Liver (tissue), 9 donors: ENCODE results near the gene KIF7. TPM values are rescaled to one million over a fixed set of nuclear protein-coding genes. Genes with fewer than 3 reads are reported as not detected.

Experiments used
- DNase-seq: peaks from one replicate; pipeline ENCODE4 v3.0.0-alpha.2; 2017; ENCODE audit warnings: low spot score
- H3K27ac ChIP-seq, 2 donors: one replicate each; pipeline ENCODE4 v1.7.0; 2013; ENCODE audit warnings: inconsistent platforms in 2 of 2, low read length in 2 of 2, control low read depth in 1 of 2, low read depth in 1 of 2, mild to moderate bottlenecking in 1 of 2
- H3K27me3 ChIP-seq, 4 donors: one replicate each; pipeline versions ENCODE4 v1.6.1 to v1.7.0; 2013; ENCODE audit warnings: low read length in 3 of 4, inconsistent platforms in 1 of 4, mild to moderate bottlenecking in 1 of 4, moderate library complexity in 1 of 4; ENCODE audit not compliant: control insufficient read depth in 4 of 4, insufficient read depth in 4 of 4
- H3K36me3 ChIP-seq, 4 donors: one replicate each; pipeline versions ENCODE4 v1.6.1 to v1.7.0; 2013; ENCODE audit warnings: low read length in 3 of 4, mild to moderate bottlenecking in 3 of 4, low read depth in 1 of 4, moderate library complexity in 1 of 4; ENCODE audit not compliant: control insufficient read depth in 4 of 4, insufficient read depth in 3 of 4
- H3K4me1 ChIP-seq, 4 donors: one replicate each; pipeline versions ENCODE4 v1.6.1 to v1.7.0; 2013; ENCODE audit warnings: low read length in 3 of 4, mild to moderate bottlenecking in 3 of 4, moderate library complexity in 1 of 4; ENCODE audit not compliant: control insufficient read depth in 4 of 4, insufficient read depth in 4 of 4
- H3K4me3 ChIP-seq, 3 donors: one replicate each; pipeline versions ENCODE4 v1.6.1 to v1.7.0; 2013; ENCODE audit warnings: low read length in 3 of 3, control low read depth in 1 of 3, low read depth in 1 of 3, mild to moderate bottlenecking in 1 of 3
- H3K9ac ChIP-seq, 2 donors: one replicate each; pipeline ENCODE4 v1.7.0; 2013; ENCODE audit warnings: low read length in 2 of 2, mild to moderate bottlenecking in 2 of 2, moderate library complexity in 2 of 2, control low read depth in 1 of 2, low read depth in 1 of 2
- H3K9me3 ChIP-seq, 4 donors: one replicate each; pipeline versions ENCODE4 v1.6.1 to v1.7.0; 2013; ENCODE audit warnings: low read length in 3 of 4; ENCODE audit not compliant: control insufficient read depth in 4 of 4
- EGR1 ChIP-seq, 2 donors: IDR thresholded peaks; 2 replicates each; pipeline ENCODE4 v1.6.1; 2016 to 2018; ENCODE audit warnings: antibody characterized with exemption in 2 of 2, low read depth in 2 of 2
- FOXA1 ChIP-seq: IDR thresholded peaks from 2 replicates; pipeline ENCODE4 v1.6.1; 2016; ENCODE audit warnings: antibody characterized with exemption
- GABPA ChIP-seq, 2 donors: IDR thresholded peaks in 1 of 2; conservative IDR thresholded peaks in 1 of 2; 2 replicates each; pipeline ENCODE4 v1.6.1; 2016; ENCODE audit warnings: antibody characterized with exemption in 2 of 2, mild to moderate bottlenecking in 1 of 2, moderate library complexity in 1 of 2
- HNF4A ChIP-seq, 2 donors: conservative IDR thresholded peaks; 2 replicates each; pipeline ENCODE4 v1.6.1; 2016; ENCODE audit warnings: antibody characterized with exemption in 2 of 2, mild to moderate bottlenecking in 2 of 2
- HNF4G ChIP-seq: IDR thresholded peaks from 2 replicates; pipeline ENCODE4 v1.6.1; 2016; ENCODE audit warnings: antibody characterized with exemption
- RXRA ChIP-seq, 2 donors: IDR thresholded peaks; 2 replicates each; pipeline ENCODE4 v1.6.1; 2017 to 2018; ENCODE audit warnings: antibody characterized with exemption in 2 of 2, mild to moderate bottlenecking in 1 of 2
- TAF1 ChIP-seq: conservative IDR thresholded peaks from 2 replicates; pipeline ENCODE4 v1.6.1; 2016; ENCODE audit warnings: antibody characterized with exemption, mild to moderate bottlenecking
- YY1 ChIP-seq: IDR thresholded peaks from 2 replicates; pipeline ENCODE4 v1.6.1; 2016; ENCODE audit warnings: antibody characterized with exemption, mild to moderate bottlenecking
- WGBS: extraction: QIAGEN DNeasy Blood & Tissue Kit; methylation state at CpG from one replicate; pipeline ENCODE4 v1.1.7; 2013; 5-methylcytosine and 5-hydroxymethylcytosine counted together
- polyA plus RNA-seq, 2 donors: library from polyadenylated mRNA; stranded (reverse) in 1 of 2; unstranded in 1 of 2; fragments of 200-250 nt in 1 of 2; fragments of >200 nt in 1 of 2; fragmentation: Nextera tagmentation in 1 of 2; extraction: Ambion mirVana in 1 of 2; gene quantifications; one replicate each; pipeline versions ENCODE4 v1.2.1 to v1.2.3, GENCODE V29; 2013 to 2015
- total RNA-seq, 2 donors: library from RNA; depleted of rRNA; stranded (reverse); fragments of >200 nt; gene quantifications; one replicate each; pipeline ENCODE4 v1.2.3, GENCODE V29; 2014
- TF ChIP-seq, protein P1 (sequence below): IDR thresholded peaks from 2 replicates; pipeline ENCODE4 v1.6.1; 2016; ENCODE audit warnings: antibody characterized with exemption
- TF ChIP-seq, protein P2 (sequence below): IDR thresholded peaks from 2 replicates; pipeline ENCODE4 v1.6.1; 2016; ENCODE audit warnings: antibody characterized with exemption, mild to moderate bottlenecking
- TF ChIP-seq, protein P3 (sequence below): fragments of 150-350 bp; IDR thresholded peaks from 2 replicates; pipeline ENCODE4 v1.5.1; 2017; ENCODE audit warnings: improper control_type of control experiment, low read depth, low read length; ENCODE audit not compliant: missing input control
- donor health status: healthy.
- donor health status: healthy.
- donor health status: healthy.
- donor health status: healthy.
- donor health status: healthy.

KIF7 gene
- total and polyA plus RNA-seq, 4 donors, result 0.04 to 1.3 (median 0.72) TPM

DNA sequence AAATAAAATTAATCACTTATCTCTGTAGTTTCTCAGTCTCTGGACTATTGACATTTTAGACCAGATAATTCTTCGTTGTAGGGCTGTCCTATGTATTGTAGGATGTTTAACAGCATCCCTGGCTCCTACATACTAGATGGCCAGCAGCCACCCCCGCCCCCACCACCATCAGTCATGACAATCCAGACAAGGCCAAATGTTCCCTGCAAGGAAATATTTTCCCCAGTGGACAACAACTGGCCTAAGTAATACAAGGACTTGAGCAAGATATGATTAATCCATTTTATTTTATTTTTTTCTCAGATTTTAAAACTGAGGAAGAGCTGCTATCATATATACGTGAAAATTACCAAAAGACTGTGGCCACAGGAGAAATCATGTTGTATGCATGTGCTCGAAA is 56.2 kb downstream of the KIF7 start:
- DNase-seq, result no peak
- Histone ChIP-seq H3K27me3 (no peaks in the 10 kb centered on the region), H3K9ac (no peak overlapping the region), H3K27ac (no peak overlapping the region), H3K4me1 (no peaks in the 10 kb centered on the region), H3K36me3 (no peaks in the 10 kb centered on the region), H3K9me3 (no peaks in the 10 kb centered on the region), H3K4me3 (no peak overlapping the region)
- 96% methylated on average over 4 of the region's 4 CpGs for WGBS
- TF ChIP-seq, protein P1, sequence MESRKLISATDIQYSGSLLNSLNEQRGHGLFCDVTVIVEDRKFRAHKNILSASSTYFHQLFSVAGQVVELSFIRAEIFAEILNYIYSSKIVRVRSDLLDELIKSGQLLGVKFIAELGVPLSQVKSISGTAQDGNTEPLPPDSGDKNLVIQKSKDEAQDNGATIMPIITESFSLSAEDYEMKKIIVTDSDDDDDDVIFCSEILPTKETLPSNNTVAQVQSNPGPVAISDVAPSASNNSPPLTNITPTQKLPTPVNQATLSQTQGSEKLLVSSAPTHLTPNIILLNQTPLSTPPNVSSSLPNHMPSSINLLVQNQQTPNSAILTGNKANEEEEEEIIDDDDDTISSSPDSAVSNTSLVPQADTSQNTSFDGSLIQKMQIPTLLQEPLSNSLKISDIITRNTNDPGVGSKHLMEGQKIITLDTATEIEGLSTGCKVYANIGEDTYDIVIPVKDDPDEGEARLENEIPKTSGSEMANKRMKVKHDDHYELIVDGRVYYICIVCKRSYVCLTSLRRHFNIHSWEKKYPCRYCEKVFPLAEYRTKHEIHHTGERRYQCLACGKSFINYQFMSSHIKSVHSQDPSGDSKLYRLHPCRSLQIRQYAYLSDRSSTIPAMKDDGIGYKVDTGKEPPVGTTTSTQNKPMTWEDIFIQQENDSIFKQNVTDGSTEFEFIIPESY, result no peak

DNA sequence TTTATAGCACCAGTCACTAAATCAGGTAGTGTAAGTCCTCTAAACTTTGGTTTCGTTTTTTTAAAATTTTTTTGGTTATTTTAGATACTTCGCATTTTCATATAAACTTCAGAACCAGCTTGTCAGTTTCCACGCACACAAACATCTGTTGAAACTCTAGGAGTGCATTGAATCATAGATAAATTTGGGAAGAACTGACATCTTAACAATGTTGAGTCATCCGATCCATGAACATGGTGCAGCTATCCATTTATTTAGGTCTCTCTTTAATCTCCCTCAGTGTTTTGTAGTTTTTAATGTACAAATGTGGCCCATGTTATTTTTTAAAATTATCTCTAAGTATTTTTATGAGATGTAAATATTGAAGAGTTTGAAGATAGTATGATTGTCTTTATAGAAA is 62.2 kb downstream of the KIF7 start:
- TF ChIP-seq, protein P2, sequence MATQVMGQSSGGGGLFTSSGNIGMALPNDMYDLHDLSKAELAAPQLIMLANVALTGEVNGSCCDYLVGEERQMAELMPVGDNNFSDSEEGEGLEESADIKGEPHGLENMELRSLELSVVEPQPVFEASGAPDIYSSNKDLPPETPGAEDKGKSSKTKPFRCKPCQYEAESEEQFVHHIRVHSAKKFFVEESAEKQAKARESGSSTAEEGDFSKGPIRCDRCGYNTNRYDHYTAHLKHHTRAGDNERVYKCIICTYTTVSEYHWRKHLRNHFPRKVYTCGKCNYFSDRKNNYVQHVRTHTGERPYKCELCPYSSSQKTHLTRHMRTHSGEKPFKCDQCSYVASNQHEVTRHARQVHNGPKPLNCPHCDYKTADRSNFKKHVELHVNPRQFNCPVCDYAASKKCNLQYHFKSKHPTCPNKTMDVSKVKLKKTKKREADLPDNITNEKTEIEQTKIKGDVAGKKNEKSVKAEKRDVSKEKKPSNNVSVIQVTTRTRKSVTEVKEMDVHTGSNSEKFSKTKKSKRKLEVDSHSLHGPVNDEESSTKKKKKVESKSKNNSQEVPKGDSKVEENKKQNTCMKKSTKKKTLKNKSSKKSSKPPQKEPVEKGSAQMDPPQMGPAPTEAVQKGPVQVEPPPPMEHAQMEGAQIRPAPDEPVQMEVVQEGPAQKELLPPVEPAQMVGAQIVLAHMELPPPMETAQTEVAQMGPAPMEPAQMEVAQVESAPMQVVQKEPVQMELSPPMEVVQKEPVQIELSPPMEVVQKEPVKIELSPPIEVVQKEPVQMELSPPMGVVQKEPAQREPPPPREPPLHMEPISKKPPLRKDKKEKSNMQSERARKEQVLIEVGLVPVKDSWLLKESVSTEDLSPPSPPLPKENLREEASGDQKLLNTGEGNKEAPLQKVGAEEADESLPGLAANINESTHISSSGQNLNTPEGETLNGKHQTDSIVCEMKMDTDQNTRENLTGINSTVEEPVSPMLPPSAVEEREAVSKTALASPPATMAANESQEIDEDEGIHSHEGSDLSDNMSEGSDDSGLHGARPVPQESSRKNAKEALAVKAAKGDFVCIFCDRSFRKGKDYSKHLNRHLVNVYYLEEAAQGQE, result no peak
- TF ChIP-seq FOXA1 (no peak), HNF4A (conservative IDR thresholded peaks at IDR 0.05) (no peak)
- TF ChIP-seq, protein P3, sequence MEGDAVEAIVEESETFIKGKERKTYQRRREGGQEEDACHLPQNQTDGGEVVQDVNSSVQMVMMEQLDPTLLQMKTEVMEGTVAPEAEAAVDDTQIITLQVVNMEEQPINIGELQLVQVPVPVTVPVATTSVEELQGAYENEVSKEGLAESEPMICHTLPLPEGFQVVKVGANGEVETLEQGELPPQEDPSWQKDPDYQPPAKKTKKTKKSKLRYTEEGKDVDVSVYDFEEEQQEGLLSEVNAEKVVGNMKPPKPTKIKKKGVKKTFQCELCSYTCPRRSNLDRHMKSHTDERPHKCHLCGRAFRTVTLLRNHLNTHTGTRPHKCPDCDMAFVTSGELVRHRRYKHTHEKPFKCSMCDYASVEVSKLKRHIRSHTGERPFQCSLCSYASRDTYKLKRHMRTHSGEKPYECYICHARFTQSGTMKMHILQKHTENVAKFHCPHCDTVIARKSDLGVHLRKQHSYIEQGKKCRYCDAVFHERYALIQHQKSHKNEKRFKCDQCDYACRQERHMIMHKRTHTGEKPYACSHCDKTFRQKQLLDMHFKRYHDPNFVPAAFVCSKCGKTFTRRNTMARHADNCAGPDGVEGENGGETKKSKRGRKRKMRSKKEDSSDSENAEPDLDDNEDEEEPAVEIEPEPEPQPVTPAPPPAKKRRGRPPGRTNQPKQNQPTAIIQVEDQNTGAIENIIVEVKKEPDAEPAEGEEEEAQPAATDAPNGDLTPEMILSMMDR, result no peak
- Histone ChIP-seq H3K27me3 (no peaks in the 10 kb centered on the region), H3K36me3 (no peaks in the 10 kb centered on the region), H3K4me1 (no peaks in the 10 kb centered on the region), H3K27ac (no peak overlapping the region), H3K9ac (no peak overlapping the region), H3K4me3 (no peak overlapping the region), H3K9me3 (no peaks in the 10 kb centered on the region)
- DNase-seq, result no peak
- 97% methylated on average over 4 of the region's 4 CpGs for WGBS

DNA sequence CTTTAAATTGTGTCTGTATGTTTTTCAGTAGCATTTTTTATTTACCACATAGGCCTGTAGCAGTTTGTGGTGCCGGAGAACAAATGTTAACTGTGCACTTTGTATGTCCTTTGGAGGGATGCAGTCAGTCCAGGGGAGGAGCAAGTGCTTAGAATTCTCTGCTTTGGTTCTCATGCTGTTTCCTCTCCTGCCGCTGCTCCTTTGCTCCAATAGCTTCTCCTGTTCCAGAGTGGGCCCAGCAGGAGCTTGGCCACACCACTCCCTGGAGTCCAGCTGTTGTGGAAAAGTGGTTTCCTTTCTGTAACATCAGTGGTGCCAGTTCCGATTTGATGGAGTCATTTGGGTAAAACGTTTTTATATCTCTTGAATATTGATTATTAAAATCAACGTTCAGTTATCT is 63.4 kb downstream of the KIF7 start:
- H3K4me1 ChIP-seq, result no peaks in the 10 kb centered on the region
- DNase-seq, result no peak
- H3K9me3 ChIP-seq, result no peaks in the 10 kb centered on the region
- WGBS, result 84% methylated on average over 5 of the region's 5 CpGs
- no peak overlapping the region for H3K4me3 ChIP-seq
- H3K27me3 ChIP-seq, result no peaks in the 10 kb centered on the region
- TF ChIP-seq, protein P3, result no peak
- no peak for TF ChIP-seq YY1
- TF ChIP-seq EGR1 (IDR thresholded peaks at IDR 0.05; ENCODE audit: low read depth in 2 of 2), result no peak
- TF ChIP-seq, protein P2, result no peak
- TF ChIP-seq RXRA (IDR thresholded peaks at IDR 0.05), result no peak
- no peak for TF ChIP-seq HNF4A (conservative IDR thresholded peaks at IDR 0.05)
- no peak for TF ChIP-seq TAF1
- no peak for TF ChIP-seq HNF4G
- TF ChIP-seq GABPA (IDR thresholded peaks at IDR 0.05 in 1 of 2, conservative IDR thresholded peaks at IDR 0.05 in 1 of 2), result no peak
- H3K9ac ChIP-seq, result no peak overlapping the region
- H3K36me3 ChIP-seq, result no peaks in the 10 kb centered on the region
- H3K27ac ChIP-seq, result no peak overlapping the region
